ENCODE measurements around the gene PHC2.

DNA sequence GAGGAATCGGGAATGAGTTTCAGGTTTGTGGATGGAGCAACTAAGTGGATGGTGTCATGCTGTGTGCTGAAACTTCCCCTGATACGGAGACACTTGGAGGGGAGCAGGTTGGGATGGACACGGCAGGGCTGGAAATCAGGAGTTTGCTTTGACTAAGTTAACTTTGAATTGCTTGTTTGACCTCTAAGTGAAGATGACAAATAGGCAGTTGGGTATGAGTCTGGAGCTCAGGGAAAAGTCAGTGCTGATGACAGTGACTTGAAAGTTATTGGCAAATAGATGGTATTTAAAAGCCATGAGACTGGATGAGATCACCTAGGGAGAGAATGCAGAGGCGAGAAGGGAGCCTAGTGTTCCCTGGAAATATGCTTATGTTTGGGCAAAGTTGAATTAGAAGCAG lies 28.8 kb upstream of the PHC2 start:
- no peak for TF ChIP-seq POLR2A (IDR thresholded peaks at IDR 0.05)
- TF ChIP-seq, protein P1, sequence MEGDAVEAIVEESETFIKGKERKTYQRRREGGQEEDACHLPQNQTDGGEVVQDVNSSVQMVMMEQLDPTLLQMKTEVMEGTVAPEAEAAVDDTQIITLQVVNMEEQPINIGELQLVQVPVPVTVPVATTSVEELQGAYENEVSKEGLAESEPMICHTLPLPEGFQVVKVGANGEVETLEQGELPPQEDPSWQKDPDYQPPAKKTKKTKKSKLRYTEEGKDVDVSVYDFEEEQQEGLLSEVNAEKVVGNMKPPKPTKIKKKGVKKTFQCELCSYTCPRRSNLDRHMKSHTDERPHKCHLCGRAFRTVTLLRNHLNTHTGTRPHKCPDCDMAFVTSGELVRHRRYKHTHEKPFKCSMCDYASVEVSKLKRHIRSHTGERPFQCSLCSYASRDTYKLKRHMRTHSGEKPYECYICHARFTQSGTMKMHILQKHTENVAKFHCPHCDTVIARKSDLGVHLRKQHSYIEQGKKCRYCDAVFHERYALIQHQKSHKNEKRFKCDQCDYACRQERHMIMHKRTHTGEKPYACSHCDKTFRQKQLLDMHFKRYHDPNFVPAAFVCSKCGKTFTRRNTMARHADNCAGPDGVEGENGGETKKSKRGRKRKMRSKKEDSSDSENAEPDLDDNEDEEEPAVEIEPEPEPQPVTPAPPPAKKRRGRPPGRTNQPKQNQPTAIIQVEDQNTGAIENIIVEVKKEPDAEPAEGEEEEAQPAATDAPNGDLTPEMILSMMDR (IDR thresholded peaks at IDR 0.05), result no peak

Measured in heart left ventricle (tissue), 13 donors.